HG03095 (cell line): ENCODE data around the gene SRGAP2C.
"Not testable (repeated sequence)": the region's sequence is repeated elsewhere in the genome, so short reads cannot be mapped to it uniquely, and the experiment has no call there.

ENCODE experiments used
- ATAC-seq: cut with Tn5 transposase; IDR thresholded peaks from one replicate; pipeline ENCODE4 v1.9.1; 2021; ENCODE audit warnings: moderate library complexity; ENCODE audit not compliant: unreplicated experiment

The SRGAP2C gene

DNA sequence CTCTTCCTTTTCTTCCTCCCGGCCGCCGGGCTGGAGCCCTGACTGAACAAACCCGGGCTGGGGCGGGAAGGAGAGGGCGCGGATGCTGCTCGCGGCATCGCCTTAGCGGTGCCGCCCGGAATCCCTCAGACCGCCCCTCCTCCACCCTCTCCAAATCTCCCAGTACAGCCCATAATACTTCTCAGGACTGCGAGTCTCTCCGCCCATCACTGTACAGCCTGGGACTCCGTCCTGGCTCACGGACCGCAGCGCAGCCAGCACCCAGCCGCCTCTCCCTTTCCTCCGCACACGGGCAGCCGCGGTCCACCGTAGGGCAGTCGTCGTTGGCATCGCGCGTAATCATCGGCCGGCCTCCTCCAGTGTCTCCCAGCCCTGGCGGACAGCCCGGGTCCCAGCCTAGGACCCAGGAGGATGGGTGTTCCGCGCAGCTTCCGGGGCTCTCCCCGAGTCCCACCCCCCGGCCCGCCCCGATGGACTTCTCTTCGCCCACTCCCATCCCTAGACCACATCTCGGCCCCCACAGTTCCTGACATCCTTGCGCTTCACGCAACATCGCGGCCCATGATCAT, 449 bp downstream of the SRGAP2C start:
- peak; percentile 4 for ATAC-seq

DNA sequence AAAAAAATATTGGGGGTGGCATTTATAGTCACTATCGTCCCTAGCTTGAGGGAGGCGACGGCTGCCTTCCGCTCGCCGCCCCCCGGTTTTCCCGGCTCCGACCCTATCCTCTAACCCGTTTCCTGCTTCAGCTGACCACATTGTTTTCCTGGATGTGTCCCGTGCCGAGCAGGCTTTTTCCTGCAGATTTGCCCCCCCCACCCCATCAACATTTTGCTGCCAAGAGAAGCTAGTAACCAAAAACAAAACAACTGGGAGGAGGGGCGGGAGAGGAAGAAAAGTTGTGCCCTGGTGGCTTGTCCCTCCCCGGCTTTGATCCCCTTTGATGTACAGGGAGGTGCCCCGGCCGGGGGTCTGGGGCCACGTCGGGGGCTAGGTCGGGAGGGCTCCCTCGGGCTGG, 1.4 kb downstream of the SRGAP2C start:
- ATAC-seq = not testable (repeated sequence)

DNA sequence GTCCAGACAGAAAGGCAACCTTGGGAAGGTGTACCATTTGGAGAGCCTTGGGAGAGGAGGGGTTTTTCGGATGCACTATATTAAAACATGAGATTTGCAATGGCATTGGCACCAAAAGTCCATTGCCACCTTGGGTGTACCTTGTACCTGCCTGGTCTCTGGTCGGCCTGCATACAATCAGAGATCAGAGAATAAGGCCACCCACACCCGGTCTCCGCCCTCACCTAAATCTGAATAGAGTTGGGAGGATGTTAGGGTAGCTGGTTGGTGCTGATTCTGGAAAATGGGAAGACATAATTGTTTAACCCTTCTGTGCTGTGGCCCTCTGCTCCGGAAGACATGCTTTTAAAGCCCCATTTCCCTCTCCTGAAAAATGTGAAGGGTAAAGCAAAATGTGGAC, 3.1 kb downstream of the SRGAP2C start:
- ATAC-seq = not testable (repeated sequence)

DNA sequence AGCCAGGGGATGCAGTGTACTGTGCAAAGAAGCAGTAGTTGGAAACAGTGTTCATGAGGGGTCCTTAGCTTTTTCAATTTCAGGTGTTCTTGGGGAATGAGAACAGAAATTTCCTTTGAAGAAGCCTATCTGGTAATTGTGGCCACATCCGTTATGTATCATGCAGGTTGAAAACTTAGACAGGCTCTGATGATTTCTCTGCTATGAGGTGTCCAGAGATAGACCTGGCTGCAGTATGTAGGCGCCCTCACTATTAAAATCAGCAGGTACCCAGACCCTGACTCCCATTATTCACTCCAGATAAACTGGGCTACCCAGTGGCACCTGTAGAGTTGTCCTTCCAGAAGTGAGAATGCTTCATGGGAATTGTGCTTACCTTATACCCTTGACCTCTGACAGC, 7.7 kb downstream of the SRGAP2C start:
- not testable (repeated sequence) for ATAC-seq

DNA sequence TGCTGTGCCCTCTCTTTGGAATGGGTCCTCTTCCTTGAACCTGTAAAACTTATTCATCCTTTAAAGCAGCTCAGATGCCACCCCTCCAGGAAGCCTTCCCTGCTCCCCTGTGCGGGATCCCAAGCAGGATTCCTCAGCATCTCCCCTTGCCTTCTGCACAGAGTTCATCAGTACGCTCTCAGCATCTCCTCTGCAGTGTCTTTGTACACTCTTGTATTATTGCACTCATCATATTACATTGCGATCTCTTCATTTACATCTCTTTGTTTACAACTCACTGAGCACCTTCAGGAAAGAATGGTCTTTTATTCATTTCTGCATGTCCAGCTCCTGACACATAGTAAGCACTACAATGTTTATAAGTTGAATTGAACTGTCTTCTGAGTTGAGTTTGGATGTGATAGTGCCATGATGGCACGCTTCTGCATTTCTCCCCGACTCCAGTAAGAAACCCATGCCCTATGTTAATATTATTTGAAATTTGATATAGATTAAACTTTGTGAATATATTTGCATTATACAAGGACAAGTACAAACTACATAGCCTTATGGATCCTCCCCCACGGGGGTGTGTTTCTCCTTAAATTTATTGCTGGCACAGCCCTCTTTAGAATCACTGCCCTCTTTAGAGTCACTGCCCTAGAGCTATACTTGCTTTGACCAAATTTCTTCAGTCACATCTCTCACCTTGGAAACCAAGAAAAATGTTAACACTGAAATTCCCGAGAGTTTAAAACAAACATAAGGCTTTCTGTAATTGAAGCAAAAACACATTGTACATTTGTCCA, 12.5 kb downstream of the SRGAP2C start:
- ATAC-seq = not testable (repeated sequence)

DNA sequence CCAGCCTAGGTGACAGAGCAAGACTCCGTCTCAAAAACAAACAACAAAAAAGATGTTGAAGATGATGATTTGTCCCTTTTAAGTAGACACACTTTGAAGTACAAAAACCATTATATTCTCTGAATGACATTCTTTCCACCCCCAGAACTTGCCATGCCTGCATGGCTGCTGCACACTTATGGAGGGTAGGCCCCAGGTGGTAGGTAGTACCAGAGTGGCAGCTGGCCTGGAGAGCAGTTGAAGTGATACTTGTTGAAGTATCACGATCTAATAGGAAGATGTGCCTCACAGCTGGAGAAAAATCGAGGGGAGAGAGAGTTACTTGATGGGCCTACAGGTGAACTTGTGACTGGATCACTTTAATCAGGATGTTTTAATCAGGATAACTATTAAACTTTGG, 15.0 kb downstream of the SRGAP2C start:
- ATAC-seq = not testable (repeated sequence)

DNA sequence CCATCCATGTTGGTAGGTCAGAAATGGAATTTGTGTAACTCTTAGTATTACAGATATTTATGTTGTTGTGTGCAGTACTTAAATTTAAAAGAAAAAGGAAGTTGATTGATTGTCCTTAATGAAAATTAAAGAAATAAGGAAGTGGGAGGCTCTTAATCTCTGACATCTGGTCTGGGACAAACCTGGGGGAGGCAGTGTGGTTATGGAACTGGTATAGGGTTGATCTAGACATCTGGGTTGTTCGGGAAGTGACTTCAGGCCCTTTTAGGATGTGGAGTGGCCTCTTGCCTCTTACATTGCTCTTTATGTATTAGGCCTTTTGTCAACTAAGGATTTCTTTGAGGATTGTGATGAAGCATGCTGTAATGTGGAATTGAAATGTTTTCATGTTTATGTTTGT, 15.5 kb downstream of the SRGAP2C start:
- ATAC-seq = not testable (repeated sequence)

DNA sequence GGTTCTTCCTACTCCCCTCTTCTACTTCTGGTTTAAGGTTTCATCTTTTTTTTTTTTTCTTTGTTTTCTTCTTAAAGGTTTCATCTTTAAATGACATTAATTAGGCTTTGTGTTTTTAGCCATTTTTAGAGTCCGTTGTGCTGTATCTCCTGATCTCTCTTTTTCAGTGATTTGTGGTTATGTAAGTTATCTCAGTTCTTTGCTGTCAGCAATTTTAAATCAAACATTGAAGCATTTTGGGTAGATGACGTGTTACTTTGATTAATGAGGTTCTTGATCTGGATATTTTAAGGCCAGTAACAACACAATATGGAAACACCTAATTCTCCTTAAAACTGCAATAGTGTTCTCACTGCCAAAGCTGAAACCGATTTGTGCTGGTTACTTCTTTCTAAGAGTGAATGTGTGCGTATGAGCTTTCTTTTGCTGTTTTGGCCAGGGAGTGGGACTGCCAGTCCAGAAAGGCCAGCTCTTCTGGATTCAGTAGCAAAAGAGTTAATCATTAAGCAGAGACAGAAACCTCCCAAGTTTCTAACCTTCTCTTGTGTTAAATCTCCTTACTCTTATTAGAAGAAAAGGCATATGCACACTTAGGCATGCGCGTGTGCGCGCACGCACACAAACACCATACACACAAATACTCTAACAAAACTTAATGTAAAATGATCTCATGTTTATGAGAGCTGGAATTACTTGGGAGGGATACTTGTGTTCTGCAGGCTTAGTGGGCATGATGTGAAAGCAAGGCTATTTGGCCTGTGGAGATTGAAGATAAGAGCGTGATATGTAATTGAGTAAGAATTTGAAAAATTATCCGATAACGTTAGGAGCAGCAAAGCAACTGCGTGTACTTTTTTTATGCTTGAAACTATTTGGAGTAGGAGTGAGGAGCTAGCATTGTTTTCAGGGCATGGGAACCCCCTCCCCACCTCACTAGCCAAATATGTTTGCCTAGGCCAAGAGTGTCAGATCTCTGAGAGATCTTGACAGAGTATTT, 16.5 kb downstream of the SRGAP2C start:
- not testable (repeated sequence) for ATAC-seq

DNA sequence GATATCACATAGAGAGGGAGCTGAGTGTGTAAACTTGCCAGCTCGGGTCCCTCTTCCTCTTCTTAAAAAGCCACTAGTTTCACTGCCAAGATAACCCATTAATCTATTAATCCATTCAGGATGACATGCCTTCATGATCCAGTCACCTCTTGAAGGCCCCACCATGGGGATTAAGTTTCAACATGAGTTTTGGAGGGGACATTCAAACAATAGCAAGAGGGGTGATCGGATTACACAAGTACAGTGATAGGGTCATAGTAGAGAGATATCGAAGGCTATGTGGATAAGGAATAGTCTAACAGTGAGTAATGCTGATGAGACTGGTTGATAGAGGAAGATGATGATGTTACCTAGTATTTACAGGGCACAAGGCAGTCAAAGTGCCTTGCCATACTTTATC, 18.2 kb downstream of the SRGAP2C start:
- not testable (repeated sequence) for ATAC-seq

DNA sequence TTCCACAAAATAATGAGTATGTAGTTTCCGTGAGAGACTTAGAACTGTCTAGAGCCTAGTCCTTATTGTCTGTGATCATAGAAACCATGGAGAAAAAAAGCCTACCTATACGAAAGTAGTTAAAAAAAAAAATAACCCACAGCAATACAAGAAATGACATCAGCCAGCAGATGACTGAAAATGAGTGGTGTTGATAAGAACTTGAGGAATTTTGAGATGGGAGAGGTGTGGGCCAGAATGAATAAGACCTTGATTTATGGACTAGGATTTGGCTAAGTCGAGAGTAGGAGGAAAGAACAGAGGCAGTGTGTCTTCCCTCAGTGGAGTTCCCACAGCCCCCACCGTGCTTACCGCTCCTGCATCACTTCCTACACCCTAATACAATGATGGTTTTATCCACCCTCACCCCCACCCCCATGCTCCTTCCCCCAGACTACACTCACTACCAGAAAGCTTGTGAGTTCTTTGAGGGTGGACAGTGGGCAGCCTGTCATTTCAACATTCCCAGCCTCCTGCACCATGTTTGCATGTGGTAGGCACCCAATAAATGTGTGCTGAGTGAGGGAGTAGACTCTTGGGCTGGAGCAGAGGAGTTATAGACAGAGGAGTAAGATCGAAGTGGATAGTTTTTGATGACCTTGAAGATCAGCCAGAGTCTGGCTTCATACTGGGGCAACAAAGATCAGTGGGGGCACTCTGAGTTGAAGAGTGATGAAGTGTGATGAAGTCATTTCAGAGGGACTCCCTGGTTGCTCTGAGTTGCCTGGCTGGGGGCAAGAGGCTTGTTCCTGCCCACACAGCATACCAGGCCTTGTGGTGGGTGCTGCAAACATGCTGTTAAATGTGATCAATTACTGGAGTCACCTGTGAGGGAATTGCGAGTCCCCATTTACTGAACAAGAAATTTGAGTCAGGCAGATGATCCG, 21.3 kb downstream of the SRGAP2C start:
- ATAC-seq = not testable (repeated sequence)

DNA sequence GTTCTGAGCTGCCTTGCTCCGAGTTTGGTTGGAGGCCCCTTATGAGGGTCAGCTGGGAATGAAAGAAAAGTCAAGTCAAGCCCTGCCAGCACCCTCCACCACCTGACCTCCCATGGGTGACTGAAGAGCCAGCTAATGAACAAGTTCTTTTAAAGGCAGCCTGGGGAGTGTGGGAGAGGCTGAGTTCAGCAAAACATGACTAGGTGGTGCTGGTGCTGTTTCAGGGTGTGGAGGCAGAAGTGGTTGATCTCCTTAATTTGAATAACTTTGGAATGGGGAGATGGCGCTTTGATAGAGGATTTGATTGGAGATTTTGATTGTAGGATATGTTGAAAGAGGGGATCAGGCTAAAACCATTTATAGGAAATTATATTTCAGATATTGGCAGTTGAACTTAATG, 22.6 kb downstream of the SRGAP2C start:
- ATAC-seq = not testable (repeated sequence)

DNA sequence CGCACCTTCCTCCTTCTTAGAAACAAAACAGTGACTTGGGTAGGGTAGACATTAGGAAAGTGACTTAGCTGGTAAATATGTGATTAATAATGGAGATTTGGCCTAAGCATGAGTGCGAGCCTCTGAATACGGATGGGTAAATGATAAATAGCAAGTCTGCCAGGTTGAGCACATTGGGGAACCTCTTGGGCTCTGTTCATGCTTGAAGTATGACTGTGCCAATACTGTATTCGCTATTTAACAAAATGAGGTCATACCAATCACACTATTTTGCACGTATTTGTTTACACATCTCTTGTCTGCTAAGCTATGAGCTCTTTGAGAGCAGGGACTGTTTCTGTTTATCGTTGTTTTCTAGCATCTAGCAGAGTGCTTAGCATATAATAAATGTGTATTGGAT, 23.6 kb downstream of the SRGAP2C start:
- not testable (repeated sequence) for ATAC-seq

DNA sequence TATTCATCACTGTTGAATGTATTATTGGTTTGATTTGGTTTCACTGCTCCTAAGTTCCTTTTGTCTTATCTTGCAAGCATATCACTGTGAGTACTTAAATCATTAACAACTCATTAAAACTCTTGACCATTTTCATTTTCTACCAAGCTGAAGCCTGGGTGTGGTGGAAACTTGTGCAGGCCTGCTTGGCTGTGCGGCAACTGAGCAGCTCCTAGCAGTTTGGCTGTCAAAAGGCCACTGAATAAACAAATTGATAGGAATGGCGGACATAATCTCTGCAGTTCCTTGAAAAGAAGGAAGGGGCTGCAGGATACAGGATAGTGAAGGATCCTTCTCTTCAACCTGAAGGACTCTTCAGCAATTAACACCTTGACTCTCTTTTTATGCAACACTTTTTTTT, 26.0 kb downstream of the SRGAP2C start:
- ATAC-seq = not testable (repeated sequence)

DNA sequence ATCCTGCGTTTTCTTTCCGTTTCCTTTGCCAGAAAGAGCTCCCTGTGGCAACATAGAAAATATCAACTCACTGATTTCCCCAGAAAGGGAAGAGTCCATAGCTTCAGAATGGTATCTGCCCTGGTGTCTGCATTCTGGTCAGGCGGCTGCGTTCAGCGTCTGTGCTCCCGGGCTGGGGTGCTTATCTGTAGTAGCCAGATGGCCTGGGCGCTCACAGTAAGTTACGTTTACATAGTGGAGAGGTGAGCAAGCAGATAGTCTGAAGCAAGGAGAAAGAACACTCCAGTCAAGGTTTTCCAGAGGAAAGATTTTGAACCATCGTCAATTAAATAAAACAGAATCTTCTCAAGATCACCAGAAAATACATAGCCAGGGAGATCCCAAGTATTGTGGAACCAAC, 28.7 kb downstream of the SRGAP2C start:
- ATAC-seq = not testable (repeated sequence)

DNA sequence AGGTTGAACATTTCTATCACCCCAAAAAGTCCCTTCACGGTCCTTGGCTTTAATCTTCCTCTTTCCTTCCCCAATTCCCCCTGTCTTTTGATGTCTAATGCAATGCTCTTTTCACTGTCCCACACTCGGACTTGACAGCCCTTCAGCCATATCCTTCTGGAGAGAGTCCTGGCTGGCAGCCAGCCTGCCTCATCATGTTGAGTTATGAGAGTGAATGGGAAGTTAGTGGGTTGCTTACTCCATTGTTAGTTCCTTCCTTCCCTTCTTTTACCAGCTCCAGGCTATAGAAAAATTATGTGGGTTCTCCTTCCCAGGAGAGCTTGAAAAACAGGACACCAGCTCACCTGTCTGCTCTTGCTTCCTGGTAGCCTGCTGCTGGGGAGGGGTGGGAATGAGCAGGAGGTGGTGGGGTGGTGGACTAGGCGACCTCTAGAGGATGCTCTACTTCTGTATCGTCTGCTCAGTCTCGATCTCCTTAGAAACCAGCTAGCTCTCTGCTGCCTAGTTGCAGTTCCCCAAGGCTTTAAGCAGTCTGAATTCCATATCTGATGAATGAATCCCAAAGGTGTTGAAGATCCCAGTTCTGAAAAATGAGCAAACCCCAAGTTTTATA, 29.9 kb downstream of the SRGAP2C start:
- not testable (repeated sequence) for ATAC-seq

DNA sequence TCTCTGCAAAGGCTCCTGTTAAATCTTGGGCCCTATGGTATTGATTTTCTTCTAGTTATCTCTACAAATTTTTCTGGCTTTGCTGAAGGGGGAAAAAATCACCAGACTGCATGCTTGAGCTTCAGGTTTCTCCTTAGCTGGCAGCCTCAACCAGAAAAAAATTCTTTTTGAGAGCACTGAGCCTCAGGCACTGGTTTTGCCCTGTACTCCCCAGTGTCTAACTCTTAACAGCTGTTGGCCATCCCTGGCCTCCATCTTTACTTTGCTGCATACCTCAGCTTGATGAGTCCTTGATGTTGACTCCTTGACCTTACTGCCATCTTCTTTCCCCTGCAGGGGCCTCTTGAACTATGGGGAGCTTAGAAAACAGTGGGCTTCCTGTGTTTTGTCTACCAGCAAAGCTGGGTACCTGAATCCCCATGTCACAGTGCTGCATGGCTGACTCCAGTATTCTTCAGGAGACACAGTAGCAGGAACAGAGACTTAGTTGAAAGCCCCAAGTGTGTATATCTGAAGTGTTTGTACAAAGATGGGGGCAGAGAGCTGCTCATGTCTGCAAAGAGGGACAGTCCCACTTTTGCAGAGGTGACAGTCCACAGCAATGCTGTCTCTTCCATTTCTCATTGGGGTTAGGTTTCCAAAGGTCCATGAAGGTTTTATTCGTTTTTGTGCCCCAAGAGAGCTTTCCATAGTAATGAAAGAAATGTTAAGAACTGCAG, 31.1 kb downstream of the SRGAP2C start:
- not testable (repeated sequence) for ATAC-seq

DNA sequence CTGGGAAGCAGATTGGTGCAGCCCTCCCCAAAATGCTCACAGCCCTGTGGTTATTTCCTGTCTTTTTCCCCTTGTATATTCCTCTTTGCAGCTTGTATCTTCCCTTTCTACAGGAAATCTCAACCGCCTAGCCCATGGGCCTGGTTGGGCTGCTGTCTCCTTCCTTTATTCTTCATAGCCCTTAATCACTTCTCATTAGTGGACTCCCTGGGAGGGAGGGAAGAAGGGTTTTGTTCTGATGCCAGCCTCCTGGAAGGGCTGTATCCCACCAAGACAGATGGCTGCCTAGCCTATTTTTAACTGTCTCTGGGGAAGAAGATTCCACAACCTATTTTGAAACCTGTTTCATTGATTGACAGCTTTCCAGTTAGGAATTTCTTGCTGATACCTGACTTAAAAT, 31.9 kb downstream of the SRGAP2C start:
- not testable (repeated sequence) for ATAC-seq

DNA sequence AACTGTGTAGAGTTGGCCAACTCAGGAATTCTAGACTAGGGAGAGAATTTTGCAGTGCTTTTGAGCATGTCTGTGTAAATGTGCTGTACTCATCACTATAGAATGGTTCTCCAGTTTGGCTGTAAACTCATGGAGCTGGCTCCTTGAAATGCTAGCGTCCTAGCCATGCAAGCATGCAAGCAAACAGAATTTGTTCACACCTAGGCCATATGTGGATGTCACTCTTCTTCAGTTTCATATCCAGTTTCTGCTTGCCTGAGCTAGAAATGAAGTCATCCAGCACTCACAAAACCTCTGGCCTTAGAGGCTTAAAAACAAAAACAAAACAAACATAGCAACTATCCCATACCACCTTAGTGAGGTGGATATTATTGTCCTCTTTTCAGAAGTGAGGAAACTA, 37.0 kb downstream of the SRGAP2C start:
- peak; percentile 44 for ATAC-seq

DNA sequence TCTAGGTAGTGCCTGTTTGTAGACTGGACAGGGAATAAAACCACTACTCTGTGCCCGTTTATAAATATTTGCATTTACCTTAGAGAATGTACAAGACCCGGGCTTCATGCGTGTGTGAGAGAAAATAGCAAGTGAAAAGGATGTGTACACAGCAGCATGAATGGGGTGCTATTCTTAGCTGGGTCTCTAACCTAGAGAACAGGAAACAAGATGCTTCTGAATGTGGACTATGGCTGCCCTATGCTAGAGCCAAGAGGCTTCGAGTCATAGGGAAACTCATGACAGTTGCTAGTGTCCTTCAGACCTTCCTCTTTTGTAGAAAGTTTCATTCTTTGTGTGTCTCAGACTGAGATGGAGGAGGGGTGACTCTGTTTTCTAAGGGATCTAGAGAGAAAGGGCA, 39.9 kb downstream of the SRGAP2C start:
- ATAC-seq = peak; percentile 96
